Activated CD4-positive, alpha-beta T cell treated with anti-CD3 and anti-CD28 coated beads, Interleukin-2, amount 50 U/mL, for 4 hours (primary cell): ENCODE data around the gene CCDC192.

Experiments
- DNase-seq, 2 experiments: peaks; one replicate each; pipeline ENCODE4 v3.0.0-alpha.2; 2020

The CCDC192 gene

DNA sequence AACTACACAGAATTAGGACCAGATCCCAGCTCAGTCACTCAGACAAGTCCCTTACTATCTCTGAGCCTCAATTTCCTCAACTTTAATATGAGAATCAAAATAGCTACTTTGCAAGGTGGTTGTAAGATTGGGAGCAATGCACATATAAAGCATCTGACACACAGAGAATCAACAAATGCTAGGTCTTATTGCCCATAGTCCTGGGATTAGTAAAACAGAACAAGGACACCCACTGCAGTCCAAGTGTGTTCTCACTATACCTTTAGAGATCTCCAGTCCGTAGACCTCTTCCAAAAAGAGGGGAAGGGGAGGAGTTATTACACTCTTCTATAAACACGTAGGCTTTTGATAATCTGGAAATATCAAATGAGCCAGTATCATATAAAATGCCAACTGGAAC, 190.0 kb downstream of the CCDC192 start:
- no peak for DNase-seq

DNA sequence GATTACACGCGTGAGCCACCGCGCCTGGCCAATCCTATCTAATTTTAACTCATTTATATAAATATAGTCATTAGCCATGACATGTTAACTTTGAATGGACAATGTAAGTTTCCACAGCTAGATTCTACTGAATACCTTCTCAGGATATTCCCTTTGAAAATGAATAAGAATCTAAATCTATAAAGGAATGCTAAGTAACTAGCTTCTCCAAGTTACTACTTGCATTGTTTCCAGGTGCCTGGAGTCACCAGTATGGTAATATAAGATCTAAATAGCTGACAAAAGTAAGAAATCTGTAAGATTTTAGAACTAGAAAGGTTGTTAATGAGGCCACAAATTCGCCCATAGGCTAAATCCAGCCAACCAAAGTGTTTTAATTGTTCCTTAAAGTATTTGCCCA, 191.3 kb downstream of the CCDC192 start:
- no peak for DNase-seq

DNA sequence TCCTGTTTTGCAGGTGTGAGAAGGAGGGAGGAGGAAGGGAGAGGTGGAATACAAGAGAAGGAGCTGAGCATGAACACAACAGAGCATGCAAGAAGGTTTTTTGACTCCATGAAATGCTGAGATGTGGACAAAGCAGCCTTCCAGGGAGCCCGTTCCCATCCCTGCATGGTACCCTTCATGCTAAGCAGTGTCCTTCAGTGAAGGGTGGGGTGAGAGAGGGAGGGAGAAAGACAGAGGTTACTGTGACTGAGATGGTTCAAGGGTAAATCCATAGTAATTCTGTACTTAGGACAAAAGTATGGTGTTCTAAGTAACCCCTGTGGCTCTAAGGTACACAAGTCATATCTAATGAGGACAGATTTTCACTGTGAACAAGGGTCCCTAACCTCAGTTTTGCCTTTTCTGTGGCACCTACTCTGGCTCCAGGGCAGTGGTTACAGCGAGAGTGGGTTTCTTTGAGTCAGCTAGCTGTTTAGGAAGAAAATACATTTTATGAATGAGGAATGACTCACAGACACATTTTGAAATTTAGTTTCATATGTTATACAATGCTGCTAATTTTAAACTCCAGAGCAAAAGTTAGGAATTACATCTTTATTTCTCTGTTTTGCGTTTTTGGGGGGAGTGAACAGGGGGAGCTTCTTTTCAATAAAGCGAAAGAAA, 195.5 kb downstream of the CCDC192 start:
- no peak for DNase-seq

DNA sequence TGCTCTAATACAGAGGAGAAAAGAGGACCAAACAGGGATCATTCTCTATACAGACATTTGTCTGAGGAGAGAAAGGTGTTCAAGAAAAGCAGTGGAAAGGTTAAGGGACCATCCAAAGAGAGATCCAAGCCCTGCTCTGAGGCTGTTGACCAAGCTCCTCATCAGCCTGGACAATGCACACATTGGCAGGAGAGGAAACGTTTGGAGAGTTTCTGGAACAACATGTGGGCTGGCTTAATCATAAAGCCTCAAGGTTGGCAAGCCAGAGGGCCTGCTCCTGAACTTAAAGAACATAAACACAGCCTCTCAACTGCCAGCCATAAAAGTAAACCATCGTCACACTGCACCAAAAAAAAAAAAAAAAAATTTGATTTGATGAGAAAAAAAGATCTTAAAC, 196.0 kb downstream of the CCDC192 start:
- DNase-seq, result no peak

DNA sequence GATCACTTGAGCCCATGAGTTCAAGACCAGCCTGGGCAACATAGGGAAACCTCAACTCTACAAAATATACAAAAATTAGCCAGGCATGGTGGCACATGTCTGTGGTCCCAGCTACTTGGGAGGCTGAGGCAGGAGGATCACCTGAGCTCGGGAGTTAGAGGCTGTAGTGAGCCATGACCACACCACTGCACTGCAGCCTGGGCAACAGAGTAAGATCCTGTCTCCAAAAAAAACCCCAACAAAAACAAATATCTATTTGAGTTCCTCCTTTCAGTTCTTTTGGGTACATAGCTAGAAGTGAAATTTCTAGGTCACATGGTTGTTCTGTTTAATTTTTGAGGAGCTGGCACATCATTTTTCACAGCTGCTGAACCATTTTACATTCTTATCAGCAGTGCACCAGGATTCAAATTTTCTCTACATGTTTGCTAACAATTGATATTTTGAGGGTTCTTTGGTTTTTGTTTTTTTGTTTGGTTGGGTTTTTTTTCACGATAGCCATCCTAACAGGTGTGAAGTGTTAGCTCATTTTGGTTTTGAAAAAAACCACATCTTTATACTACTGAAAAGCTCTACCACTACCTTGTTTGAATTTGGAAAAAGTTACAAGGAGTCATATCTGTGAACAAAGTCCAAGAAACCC, 203.5 kb downstream of the CCDC192 start:
- no peak for DNase-seq

DNA sequence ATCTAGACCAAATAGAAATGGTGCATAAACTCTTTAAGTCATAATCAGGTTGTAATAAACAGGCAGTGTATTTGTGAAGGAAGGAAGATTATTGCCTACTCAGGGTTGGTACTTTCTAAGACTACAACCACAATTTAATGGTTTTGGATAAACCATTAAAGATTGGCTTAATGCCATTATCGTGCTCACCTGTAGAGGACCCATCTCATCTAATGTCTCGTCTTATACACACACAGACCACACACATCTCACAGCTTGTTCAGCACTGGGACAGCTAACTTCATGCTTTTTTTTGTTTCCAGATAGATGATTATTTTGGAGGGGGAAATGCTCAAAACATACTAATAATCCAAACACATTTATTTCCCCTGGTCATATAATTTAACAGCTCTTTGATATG, 204.7 kb downstream of the CCDC192 start:
- DNase-seq, result no peak

DNA sequence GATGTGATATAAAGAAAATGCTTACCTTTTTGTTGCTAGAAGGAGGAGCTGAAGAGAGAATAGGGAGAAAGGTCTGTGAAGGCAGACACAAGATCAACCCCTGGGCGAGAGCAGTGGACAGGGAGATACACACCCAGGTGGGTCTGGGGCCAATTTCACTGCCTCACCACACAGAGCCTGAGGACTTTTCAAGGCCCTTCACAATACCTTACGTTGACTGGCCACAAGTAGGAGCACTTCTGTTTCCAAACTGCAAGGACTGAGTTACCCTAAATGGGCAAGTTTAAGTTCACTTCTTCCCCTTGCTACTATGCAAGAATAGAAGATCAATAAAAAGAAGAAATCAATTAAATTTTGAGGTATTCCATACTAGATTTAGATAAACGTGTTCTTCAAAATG, 205.9 kb downstream of the CCDC192 start:
- no peak for DNase-seq

DNA sequence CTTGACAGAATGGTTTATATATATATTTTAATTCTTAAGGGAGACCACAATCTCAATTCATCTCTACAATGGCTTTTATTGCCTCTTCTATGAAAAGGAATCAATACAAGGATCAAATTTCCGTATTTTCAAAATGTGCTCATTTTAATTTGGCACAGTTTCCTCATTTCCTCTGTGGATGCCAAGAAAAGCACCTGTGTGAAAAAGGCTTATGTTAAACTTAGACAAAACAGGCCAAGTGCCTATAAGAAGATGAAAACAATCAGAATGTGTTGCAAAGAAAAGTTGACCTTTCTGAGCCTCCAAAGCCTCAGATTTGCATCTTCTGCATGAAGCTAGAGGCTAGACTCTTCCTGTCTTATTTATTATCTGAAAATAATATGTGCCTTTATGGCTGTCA, 206.6 kb downstream of the CCDC192 start:
- DNase-seq, result no peak

DNA sequence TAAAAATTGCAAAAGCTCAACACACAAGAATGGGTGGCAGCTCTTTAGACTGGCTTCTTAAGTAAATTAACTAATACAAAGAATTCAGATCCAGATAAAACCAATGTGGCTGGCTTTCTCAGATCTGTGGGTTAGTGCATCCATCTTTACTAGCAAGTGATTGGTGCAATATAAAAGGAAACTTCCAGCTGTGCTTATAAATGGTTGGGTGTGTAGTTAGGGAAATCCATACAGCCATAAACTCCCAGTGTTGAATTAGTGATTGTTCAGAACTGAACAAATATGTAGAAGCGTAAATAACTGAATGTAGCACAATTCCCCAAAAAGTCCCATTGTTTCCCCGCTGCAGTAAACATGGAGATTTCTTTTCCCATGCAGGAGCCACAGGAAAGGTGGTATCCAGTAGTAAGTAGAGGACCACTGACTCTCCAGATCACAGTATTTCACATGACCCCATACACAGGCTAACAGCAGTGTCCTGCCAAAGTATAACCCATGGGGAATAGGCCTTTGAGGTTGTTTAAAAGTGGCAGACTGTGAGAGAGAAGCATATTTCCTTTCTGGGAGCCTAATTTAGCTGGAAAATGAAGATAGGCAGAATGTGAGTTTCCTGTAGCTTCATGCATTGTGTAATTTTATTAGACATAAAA, 207.2 kb downstream of the CCDC192 start:
- no peak for DNase-seq

DNA sequence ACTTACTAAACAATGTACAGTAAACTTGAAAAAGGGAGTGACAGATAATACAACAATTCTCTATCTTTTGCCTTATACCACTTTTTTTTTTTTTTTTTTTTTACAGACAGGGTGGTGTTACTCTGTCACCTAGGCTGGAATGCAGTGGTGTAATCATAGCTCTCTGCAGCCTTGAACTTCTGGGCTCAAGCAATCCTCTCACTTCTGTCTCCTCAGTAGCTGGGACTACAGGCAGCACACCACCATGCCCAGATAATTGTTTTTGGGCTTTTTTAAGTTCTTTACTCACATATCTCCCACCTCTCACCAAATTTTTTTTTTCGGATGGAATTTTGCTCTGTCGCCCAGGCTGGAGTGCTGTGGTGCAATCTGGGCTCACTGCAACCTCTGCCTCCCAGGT, 208.4 kb downstream of the CCDC192 start:
- DNase-seq, result no peak

DNA sequence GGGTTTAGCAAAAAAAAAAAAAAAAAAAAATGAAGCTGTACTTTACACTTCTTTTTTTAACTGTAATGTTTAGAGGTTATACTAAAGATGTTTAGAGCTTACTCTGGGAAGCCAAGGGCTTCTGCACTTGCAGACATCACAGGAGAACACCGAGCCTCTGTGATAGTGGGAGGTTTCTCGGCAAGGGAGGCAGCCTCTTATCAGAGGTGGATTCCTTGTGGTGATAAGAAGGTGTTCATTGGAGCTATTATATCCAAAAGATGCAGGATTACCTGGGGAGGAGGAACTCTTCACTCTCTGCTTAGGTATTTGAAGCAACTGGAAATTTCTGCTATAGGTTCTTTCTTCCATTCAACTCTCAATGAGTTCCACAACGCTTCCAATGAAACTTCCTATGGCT, 209.2 kb downstream of the CCDC192 start:
- no peak for DNase-seq

DNA sequence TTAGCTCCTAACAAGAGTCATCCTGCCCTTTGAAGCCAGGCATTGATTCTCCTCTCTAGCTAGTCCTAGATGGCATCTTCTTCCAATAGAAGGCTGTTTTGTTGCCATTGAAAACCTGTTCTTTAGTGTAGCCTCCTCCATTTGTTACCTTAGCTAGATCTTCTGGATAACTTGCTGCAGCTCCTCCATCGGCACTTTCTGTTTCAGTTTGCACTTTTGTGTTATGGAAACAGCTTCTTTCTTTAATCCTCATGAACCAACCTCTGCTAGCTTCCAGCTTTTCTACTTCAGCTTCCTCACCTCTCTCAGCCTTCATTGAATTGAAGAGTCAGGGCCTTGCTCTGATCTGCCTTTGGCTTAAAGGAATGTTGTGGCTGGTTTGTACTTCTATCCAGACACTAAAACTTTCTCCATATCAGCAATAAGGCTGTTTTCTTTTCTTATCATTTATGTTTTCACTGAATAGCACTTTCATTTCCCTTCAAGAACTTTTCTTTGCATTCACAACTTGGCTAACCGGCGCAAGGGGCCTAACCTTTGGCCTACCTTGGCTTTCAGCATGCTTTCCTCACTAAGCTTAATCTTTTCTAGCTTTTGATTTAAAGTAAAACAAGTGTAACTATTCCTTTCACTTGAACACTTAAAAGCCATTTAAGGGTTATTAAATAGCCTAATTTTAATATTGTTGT, 213.8 kb downstream of the CCDC192 start:
- no peak for DNase-seq

DNA sequence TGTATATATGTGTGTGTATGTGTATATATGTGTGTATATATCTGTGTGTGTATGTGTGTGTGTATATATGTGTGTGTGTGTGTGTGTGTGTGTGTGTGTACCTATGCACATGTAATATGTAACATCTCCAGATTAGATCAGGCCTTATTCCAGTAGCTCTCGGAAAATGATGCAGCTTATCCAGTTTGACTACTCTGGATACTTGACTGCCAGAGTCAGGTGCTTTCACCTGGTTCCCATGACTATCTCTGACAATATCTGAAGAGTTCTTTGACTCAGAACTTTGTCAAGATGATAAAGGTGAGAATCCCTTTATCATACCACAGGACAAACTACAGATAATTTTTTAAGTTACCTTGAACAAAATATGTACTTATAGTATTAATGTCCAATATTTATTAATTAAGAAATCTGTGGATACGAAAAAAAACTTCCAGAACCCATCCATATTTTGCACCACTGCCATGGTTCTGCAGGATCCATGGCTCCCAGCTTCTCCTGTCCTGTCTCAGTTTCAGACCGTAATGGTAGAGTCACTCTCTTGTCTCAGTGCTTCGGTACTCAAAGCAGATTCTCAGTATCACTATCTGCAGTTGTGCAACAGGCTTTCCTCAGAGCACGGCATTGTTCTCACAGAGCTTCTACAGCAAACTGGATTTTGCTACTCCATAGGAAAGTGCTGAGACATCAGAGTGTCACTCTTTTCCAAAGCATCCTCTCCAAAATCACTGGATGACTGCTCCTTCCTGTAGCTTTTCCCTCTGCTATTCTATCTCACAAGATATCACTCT, 216.0 kb downstream of the CCDC192 start:
- DNase-seq, result no peak

DNA sequence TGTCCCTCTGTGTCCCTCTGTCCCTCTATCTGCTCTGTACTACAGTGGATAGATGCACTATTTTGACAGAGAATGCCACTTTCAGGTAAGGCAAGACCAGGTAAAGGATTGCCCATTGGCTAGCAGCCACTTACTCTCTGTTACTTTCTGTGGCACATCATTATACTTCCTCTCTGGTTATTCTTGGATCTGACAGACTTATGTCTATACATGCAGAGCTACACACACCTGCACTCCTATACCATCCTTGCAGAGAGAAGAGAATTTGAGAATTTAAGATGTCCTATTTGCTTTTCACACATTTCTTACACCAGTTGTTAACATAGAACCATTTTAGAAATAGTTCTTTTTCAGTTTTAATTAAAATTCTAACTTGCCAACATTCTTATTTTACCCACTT, 216.6 kb downstream of the CCDC192 start:
- no peak for DNase-seq

DNA sequence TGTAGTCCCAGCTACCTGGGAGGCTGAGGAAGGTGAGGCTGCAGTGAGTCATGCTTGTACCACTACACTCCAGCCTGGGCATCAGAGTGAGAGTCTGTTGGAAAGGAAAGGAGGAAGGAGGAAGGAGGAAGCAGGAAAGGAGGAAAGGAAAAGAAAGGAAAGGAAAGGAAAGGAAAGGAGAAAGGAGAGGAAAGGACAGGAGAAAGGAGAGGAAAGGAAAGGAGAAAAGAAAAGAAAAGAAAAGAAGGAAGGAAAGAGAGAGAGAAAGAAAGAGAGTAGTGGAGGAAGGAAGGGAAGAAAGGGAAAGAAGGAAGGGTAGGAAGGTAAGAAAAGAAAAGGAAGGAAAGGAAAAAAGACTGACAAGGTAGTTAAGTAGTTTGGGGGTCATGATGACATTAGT, 217.7 kb downstream of the CCDC192 start:
- DNase-seq, result no peak

DNA sequence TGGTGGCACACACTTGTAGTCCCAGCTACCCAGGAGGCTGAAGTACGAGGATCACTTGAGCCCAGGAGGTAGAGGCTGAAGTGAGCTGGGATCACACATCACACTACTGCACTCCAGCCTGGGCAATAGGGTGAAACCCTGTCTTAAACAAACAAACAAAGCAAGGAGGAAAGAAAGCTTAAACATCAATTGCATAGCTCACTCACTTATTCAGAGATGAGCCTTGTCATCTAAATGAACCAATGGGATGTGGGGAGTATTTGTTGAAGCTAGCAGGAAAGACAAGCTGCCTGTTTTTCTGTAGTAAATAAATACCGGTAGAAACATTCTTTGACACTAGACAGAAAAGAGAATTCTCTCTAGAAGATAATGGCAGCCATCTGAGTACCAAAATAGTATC, 219.4 kb downstream of the CCDC192 start:
- DNase-seq, result no peak

DNA sequence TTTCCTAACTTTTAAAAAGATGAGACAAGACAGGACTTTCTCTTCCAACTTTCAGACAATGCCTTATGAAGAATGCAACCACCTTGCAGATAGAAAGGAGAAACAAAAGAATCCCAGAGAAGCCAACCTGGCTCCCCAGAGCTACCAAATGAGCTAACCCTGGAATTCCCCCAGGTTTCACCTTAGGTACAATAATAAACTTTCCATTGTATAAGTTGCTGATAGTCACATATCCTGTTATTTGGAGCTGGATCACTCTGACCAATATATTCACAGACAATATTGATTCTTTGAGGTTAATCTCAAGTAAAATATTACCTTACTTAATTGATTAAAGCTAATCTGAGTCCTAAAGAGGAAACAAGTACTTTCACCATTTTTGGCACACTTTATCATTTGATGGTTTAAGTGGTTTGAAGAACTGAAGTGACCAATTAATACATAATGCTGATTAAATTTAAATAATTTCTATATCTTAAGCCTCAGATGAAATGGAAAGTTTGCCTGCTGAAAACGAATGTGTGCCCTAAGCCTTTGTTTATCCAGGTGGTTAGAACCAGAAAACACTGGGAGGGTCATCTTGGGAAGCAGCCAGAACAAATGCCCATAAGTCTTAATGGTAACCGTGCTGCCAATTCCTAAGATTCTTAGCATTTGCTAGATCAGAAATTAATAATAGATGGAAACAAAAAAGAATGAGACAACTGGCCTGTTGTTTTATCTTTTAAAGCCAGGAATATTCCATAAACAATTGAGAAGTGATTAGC, 220.8 kb downstream of the CCDC192 start:
- no peak for DNase-seq

DNA sequence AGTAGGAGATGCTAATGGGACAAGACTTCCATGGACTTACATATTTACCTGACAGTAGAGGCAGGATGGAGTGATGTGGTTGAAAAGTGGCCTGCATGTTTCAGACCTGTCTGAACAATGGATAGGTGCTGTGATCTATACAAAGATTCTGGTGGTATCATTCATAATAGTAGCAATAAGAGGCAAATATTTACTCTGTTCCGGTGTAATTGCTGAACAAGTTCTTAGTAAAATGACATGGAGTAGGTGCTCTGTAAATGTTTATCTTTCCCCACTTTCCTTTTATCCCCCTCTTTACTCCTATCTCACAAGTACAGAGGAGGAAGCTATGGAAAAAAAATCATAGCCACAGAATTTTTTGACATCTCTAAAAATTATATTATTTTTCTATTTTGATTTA, 221.4 kb downstream of the CCDC192 start:
- no peak for DNase-seq

DNA sequence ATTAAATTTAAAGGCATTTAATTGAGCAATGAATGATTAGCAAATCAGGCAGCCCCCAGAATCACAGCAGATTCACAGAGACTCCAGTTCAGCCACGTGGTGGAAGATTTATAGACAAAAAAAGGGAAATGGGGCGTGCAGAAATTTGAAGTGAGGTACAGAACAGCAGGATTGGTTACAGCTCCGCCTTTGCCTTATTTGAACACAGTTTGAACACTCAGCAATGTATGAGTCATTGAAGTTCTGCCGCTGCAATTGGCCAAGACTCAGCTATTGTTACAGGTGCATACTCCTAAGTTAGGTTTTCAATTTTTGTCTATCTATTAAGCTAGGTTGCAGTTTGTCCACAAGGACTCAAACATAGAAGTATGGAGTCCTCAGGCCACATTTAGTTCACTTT, 222.7 kb downstream of the CCDC192 start:
- no peak for DNase-seq

DNA sequence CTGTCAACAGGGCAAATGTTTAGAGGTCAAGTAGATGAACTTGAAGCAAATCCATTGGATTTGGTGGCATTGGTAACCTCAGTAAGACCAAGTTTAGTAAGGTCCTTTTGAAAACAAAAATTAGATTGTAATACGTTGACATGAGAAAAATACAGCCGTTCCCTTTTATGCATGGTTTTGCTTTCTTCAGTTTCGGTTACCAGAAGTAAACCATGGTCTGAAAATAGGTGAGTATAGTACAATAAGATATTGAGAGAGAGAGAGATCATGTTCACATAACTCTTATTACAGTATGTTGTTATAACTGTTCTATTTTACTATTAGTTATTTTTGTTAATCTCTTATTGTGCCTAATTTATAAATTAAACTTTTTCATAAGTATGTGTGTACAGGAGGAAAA, 223.8 kb downstream of the CCDC192 start:
- no peak for DNase-seq

DNA sequence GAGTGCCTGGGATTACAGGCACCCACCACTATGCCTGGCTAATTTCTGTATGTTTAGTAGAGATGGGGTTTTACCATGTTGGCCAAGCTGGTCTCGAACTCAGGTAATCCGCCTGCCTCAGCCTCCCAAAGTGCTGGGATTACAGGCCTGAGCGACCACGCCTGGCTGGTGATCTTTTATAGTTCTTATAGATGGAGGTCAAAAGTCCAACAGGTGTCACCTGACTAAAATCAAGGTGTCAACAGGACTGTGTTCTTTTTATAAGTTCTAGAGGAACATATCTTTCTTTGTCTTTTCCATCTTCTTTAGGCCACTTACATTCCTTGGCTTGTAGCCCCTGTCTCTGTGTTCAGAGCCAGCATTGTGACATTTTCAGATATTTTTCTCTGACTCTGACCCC, 224.9 kb downstream of the CCDC192 start:
- DNase-seq, result no peak

DNA sequence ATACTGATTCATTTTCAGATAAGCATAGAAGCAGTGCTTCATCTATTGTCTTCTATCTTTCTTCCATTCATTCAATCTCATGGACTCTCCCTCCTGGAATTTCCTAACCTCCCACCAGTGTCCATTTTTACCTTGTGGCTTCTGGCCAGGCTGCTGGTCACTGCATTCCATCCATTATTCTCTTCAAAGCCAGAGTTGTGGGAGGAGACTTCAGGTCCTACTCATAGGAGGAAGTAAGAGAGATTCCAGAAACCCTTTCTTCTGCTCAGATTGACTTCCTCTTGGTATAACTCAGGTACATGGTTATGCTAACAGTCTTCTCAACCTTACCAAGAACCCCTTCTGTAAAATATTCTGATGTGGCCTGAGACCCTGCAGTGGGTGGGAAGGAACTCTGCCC, 227.1 kb downstream of the CCDC192 start:
- no peak for DNase-seq
